ENCODE measurements around the gene EFCAB10.
"Not testable (repeated sequence)": the region's sequence is repeated elsewhere in the genome, so short reads cannot be mapped to it uniquely, and the experiment has no call there.

EFCAB10 gene

DNA sequence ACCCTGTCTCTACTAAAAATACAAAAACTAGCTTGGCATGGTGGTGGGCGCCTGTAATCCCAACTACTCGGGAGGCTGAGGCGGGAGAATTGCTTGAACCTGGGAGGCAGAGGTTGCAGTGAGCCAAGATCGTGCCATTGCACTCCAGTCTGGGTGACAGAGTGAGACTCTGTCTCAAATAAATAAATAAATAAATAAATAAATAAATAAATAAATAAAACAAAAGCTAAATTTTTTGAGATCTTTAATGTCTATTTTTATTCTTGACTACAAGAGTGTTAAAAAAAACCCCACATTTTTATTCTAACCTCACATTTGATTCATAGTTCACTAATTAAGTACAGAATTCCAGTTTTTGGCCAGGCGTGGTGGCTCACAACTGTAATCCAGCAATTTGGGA is 53.6 kb downstream of the EFCAB10 start:
- not testable (repeated sequence) for DNase-seq

DNA sequence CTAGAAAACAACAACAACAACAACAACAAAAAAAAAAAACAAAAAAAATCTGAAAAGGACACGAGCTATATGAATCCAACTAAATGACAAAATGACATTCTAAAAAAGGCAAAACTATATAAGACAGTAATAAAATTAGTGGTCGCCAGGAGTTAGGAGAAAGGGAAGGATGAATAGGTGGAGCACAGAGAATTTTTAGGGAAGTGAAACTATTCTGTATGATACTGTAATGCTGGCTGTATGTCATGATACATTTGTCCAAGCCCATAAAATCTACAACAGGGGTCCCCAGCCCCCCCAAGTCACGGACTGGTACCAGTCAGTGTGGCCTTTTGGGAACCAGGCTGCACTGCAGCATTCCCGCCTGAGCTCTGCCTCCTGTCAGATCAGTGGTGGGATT is 56.5 kb downstream of the EFCAB10 start:
- DNase-seq: no peak

DNA sequence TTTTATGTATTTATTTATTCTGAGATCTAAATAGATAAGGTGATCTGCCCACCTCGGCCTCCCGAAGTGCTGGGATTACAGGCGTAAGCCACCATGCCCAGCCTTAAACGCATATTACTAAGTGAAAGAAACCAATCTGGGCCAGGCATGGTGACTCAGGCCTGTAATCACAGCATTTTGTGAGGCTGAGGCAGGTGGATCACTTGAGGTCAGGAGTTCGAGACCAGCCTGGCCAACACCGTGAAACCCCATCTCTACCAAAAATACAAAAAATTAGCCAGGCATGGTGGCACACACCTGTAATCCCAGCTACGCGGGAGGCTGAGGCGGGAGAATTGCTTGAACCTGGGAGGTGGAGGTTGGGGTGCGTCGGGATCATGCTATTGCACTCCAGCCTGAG is 56.9 kb downstream of the EFCAB10 start:
- not testable (repeated sequence) for DNase-seq

DNA sequence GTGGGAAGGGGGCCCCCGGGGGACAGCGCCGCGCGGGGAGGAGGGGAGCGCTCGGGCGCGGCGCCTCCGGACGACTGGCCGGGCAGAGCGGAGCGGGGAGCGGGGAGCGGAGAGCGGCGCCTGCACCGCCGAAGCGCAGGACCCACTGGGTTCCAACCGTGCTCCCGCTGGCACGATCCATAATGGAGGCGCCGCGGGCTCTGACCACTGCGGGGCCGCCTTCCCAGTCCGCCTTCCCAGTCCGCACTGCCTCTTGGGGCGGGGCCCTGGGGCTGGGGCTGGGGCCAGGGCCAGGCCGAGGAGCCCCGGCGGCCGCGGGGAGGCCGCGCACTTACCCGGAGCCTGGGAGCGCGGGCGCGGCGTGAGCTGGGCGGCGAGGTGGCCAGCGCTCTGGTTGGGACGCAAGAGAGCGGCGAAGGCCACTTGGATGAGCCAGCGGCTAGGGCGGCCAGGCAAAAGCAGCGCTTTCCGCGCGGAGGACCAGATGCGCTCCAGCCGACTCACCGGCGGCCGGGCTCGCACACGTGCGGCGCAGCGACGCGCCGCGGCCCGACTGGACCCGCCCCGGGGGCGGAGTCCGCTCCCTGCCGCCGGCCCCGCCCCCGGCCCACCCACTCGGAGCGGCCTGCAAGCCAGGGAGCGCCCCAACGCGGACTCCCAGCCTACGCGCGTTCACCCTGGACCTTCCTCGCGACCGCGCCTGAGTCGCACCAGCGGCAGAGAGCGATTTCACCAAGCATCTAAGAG is 59.4 kb downstream of the EFCAB10 start, which contains the start of gene PUS7:
TSS of gene PUS7 (minus strand) at position 555 of the 747 bp plus-strand sequence. CDS start 13,759 bp downstream, outside the sequence.
- peak; percentile 77 for DNase-seq

DNA sequence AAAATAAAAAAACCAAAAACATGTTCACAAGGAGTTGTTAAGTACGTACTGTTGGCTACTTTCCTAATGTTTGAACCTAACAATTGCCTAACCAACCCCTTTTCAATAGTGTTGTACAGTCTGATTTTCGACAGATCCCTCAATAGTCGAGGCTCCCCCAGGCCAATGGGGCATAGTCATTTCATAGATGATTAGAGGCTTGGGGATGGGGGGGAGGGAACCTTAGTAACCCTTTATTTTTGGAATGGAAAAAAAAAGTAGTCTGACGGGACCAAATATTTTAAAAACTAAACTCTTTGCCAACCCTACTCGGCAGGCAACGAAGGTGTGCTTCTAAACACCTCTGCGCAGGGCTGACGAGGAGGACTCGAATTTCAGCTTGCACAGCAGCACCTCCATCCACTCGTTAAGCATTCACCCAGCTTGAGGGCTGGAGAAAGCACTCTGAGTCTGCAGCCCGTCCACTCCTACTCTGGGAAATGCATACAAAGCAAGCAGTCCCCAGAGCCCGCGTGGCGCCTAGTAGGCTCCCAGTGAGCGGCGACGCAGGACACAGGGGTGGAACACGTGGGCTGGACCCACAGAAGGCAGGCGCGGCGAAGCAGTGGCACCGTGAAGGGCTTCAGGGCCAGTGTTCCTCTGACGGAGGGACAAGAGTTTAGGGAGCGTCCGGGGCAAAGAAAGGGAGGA is 60.1 kb downstream of the EFCAB10 start:
- peak; percentile 16 for DNase-seq

DNA sequence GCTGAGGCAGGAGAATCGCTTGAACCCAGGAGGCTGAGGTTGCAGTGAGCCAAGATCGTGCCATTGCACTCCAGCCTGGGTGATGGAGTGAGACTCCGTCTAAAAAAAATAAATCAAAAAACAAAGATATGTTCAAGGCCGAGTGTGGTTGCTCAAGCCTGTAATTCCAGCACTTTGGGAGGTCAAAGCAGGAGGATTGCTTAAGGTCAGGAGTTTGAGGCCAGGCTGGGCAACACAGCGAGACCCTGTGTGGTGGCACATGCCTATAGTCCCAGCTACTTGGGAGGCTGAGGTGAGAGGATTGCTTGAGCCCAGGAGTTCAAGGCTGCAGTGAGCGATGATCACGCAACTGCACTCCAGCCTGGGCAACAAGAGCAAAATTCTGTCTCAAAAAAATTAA is 60.7 kb downstream of the EFCAB10 start:
- not testable (repeated sequence) for DNase-seq

DNA sequence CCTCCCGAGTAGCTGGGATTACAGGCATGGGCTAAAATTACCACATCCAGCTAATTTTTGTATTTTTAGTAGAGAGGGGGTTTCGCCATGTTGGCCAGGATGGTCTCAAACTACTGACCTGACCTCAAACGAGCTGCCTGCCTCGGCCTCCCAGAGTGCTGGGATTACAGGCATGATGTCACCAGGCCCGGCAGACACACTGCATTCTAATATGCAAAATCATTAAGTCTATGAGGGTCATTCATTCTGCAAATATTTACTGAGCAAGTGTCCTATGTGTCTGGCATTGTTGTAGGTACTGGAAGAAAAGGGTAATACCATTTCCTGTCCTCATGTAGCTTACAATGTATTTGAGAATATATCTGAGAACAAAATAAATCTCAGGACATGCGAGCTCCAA is 61.9 kb downstream of the EFCAB10 start:
- DNase-seq: no peak

DNA sequence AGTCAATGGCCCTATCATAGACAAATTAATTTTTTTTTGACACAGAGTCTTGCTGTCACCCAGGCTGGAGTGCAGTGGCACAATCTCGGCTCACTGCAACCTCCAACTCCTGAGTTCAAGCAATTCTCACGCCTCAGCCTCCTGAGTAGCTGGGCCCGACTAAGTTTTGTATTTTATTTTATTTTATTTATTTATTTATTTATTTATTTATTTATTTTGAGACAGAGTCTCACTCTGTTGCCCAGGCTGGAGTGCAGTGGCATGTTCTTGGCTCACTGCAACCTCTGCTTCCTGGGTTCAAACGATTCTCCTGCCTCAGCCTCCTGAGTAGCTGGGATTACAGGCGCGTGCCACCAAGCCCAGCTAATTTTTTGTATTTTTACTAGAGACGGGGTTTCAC is 65.7 kb downstream of the EFCAB10 start:
- not testable (repeated sequence) for DNase-seq
